ENCODE data around the gene LTBP1. TPM values are rescaled to one million over a fixed set of nuclear protein-coding genes. Genes with fewer than 3 reads are reported as not detected.

The LTBP1 gene
- total RNA-seq, 1 experiment from 2014 or later = 8.7 TPM

GRCh38 chr2:33018271-33018670 is 71.5 kb downstream of the LTBP1 start:
- no peaks in the 10 kb centered on the region for H3K36me3 ChIP-seq
- peaks cover 23% of the 10 kb centered on the region for H3K4me1 ChIP-seq (replicated peaks)
- H3K27ac ChIP-seq = no peak overlapping the region
- no peaks in the 10 kb centered on the region for H3K27me3 ChIP-seq (replicated peaks)
- no peaks in the 10 kb centered on the region for H3K9me3 ChIP-seq (replicated peaks)
- no peak overlapping the region for H3K4me3 ChIP-seq
- DNase-seq (ENCODE audit: low read depth in 1 of 2, low spot score in 2 of 2) = no peak

DNA sequence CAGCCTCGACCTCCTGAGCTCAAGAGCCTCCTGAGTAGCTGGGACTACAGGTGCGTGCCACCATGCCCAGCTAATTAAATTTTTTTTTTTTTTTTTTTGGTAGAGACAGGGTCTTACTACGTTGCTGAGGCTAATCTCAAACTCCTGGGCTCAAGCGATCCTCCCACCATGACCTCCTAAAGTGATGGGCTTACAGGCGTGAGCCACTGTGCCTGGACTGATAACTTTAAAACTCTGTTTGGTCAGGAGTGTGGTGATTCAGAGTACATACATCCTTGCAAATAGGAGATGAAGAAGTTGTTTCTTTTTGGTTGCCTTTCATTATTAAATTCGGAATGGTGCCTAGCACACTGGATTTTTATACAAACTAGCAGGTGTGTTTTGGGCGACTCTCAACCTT is 73.0 kb downstream of the LTBP1 start:
- H3K9me3 ChIP-seq (replicated peaks) = no peaks in the 10 kb centered on the region

DNA sequence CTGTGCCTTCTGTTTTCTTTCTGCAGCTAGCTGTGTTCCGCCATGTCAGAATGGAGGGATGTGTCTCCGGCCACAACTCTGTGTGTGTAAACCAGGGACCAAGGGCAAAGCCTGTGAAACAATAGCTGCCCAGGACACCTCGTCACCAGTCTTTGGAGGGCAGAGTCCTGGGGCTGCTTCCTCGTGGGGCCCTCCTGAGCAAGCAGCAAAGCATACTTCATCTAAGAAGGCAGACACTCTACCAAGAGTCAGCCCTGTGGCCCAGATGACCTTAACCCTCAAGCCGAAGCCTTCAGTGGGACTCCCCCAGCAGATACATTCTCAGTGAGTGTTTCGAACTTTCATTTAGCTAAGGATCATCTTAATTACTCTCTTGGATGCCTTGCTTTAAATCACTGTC is 74.1 kb downstream of the LTBP1 start:
- DNase-seq (ENCODE audit: low read depth in 1 of 2, low spot score in 2 of 2) = no peak
- Histone ChIP-seq H3K27ac (no peak overlapping the region), H3K4me1 (replicated peaks) (peaks cover 24% of the 10 kb centered on the region)

More for the DNA sequence above, 73.0 kb downstream of the LTBP1 start:
- Histone ChIP-seq H3K36me3 (no peaks in the 10 kb centered on the region), H3K4me3 (no peak overlapping the region), H3K4me1 (replicated peaks) (peaks cover 24% of the 10 kb centered on the region), H3K27ac (no peak overlapping the region), H3K27me3 (replicated peaks) (no peaks in the 10 kb centered on the region)
- no peak for DNase-seq (ENCODE audit: low read depth in 1 of 2, low spot score in 2 of 2)

DNA sequence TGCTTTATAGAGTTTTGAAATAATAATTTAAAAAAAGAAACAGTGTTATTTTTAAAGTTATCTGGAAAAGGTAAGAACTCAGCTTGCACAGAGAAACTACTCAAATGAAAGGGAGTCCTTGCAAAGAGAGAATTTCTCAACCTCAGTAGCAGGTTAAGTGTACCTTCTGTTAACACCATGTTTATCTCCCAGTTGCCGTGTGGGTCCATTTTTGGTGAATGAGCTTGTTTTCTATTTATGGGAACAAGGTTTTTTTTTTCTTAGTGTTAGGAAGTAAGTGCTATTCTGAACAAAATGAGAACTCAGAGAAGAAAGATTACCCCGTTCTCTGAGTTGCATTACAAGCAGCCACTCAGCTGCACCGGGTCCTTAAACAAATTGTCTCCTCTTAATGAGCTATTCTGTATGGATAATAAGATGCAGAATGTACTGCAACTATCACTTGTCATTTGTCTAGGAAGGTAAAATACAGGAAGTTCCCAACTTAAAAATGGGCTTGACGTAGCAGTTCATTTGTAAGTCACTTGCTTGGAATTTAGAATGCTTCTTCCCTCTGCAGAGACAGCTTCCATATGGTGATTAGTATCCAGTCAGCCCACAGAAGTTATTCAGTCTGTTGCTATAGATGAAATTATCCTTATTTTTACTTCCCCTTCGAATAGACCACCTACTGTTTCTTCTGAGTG is 74.9 kb downstream of the LTBP1 start:
- H3K36me3 ChIP-seq = no peaks in the 10 kb centered on the region
- H3K27ac ChIP-seq = no peak overlapping the region
- H3K4me1 ChIP-seq (replicated peaks) = peaks cover 24% of the 10 kb centered on the region
- no peaks in the 10 kb centered on the region for H3K9me3 ChIP-seq (replicated peaks)
- H3K27me3 ChIP-seq (replicated peaks) = no peaks in the 10 kb centered on the region
- DNase-seq (ENCODE audit: low read depth in 1 of 2, low spot score in 2 of 2) = peak in 1 of 2 experiments; percentile 26
- H3K4me3 ChIP-seq = no peak overlapping the region

More for the DNA sequence above, 74.1 kb downstream of the LTBP1 start:
- Histone ChIP-seq H3K4me3 (no peak overlapping the region), H3K27me3 (replicated peaks) (no peaks in the 10 kb centered on the region), H3K36me3 (no peaks in the 10 kb centered on the region), H3K9me3 (replicated peaks) (no peaks in the 10 kb centered on the region)

GRCh38 chr2:33022395-33022985 is 75.7 kb downstream of the LTBP1 start:
- Histone ChIP-seq H3K9me3 (replicated peaks) (no peaks in the 10 kb centered on the region), H3K27me3 (replicated peaks) (no peaks in the 10 kb centered on the region), H3K36me3 (no peaks in the 10 kb centered on the region), H3K4me1 (replicated peaks) (peaks cover 24% of the 10 kb centered on the region), H3K4me3 (no peak overlapping the region), H3K27ac (no peak overlapping the region)
- DNase-seq (ENCODE audit: low read depth in 1 of 2, low spot score in 2 of 2) = no peak

DNA sequence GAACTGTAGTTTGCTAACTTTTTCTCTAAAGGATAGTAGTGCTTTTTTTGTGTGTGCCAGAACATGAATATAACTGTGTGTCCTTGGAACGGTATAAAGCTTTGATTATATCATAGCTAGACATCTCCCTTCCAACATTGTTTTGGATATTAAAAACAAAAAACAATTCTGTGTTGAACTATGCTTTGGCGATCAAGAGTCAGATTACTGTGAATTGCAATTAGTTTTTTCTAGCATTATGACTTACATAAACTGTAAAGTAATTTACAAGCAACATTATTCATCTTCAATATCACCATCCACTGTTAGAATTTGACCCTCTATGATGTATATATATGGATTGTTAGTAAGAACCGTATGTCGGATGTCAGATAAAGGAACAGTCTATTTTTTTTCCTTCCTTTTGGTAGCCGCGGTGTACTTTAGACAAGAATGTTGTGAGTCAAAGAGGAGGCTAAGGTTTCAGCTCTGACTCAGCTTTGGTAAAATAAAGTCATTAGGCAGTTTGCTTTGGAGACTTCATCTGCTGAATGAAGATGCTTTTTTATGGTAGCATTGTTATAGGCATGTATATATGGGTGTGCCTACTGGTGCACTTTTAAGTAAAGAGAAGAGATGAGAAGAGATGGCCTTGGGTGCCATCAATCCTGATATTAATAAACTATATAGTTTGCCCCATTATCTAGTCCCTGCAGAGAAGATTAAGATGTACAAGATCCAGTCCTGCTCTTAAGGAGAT is 76.4 kb downstream of the LTBP1 start:
- H3K27me3 ChIP-seq (replicated peaks) = no peaks in the 10 kb centered on the region
- no peaks in the 10 kb centered on the region for H3K9me3 ChIP-seq (replicated peaks)
- H3K4me1 ChIP-seq (replicated peaks) = peaks cover 24% of the 10 kb centered on the region
- DNase-seq (ENCODE audit: low read depth in 1 of 2, low spot score in 2 of 2) = peak in 1 of 2 experiments; percentile 63
- no peaks in the 10 kb centered on the region for H3K36me3 ChIP-seq
- no peak overlapping the region for H3K4me3 ChIP-seq
- no peak overlapping the region for H3K27ac ChIP-seq

- no peak overlapping the region for H3K27ac ChIP-seq
- H3K4me1 ChIP-seq (replicated peaks) = peaks cover 24% of the 10 kb centered on the region
- H3K4me3 ChIP-seq = no peak overlapping the region
- no peaks in the 10 kb centered on the region for H3K9me3 ChIP-seq (replicated peaks)
- H3K27me3 ChIP-seq (replicated peaks) = no peaks in the 10 kb centered on the region
- no peaks in the 10 kb centered on the region for H3K36me3 ChIP-seq
- no peak for DNase-seq (ENCODE audit: low read depth in 1 of 2, low spot score in 2 of 2)
Observed at GRCh38 chr2:33023728-33024500, 77.2 kb downstream of the LTBP1 start.

DNA sequence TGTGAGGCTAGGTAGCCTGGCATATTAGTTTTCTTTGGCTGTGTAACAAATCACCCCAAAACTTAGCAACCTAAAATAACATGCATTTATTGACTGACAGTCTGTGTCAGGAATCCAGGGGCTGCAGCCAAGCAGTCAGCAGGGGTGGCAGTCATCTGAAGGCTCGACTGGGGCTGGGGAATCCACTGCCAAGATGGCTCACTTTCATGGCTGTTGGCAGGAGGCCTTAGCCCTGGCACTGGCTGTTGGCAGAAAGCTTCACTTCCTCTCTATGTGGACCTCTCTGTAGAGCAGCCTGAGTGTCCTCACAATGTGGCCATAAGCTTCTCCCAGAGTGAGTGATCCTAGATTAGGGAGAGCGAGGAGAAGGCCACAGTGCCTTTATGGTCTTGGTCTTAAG is 78.0 kb downstream of the LTBP1 start:
- no peaks in the 10 kb centered on the region for H3K36me3 ChIP-seq
- H3K9me3 ChIP-seq (replicated peaks) = no peaks in the 10 kb centered on the region
- no peak for DNase-seq (ENCODE audit: low read depth in 1 of 2, low spot score in 2 of 2)
- no peaks in the 10 kb centered on the region for H3K27me3 ChIP-seq (replicated peaks)
- no peak overlapping the region for H3K4me3 ChIP-seq
- peaks cover 24% of the 10 kb centered on the region for H3K4me1 ChIP-seq (replicated peaks)
- H3K27ac ChIP-seq = no peak overlapping the region

DNA sequence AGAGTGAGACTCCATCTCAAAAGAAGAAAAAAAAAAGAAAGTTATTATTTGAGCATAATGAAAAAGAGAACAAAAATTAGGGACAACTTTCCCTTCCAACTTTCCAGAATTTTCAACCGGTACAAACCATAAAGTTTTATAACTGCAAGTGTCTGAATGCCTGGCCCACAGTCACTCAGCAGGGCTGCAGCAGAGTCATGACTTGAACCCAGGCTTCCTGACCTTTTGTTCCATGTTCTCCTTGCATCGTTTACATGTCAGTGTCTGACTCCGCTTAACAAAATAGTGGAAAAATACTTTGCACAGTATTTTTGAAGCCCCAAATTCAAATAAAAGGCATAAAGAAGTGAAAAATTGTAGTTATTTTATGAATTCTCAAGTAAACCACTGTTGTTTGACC is 82.7 kb downstream of the LTBP1 start:
- Histone ChIP-seq H3K4me3 (no peak overlapping the region), H3K27me3 (replicated peaks) (no peaks in the 10 kb centered on the region), H3K4me1 (replicated peaks) (no peaks in the 10 kb centered on the region), H3K9me3 (replicated peaks) (no peaks in the 10 kb centered on the region), H3K36me3 (no peaks in the 10 kb centered on the region), H3K27ac (no peak overlapping the region)
- no peak for DNase-seq (ENCODE audit: low read depth in 1 of 2, low spot score in 2 of 2)

DNA sequence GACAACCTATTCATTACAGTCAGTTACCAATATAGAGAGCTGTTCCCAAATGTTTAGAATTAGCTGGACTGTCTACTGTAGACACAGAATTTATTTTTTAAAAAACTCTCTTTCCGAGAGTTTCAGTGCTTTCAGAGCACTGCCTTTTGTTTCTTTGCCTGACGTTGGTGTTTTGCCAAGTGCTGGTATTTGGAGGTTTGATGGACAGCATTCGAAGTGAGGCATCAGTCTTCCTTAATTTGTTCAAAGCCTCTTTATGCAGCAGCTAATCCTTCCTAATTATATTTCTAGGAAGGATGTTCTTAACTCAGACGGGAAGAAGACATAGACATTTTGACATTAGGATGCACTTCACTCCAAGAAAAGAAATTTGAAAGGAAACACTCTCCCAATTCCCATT is 83.2 kb downstream of the LTBP1 start:
- no peaks in the 10 kb centered on the region for H3K27me3 ChIP-seq (replicated peaks)
- no peak for DNase-seq (ENCODE audit: low read depth in 1 of 2, low spot score in 2 of 2)
- no peaks in the 10 kb centered on the region for H3K9me3 ChIP-seq (replicated peaks)
- H3K4me3 ChIP-seq = no peak overlapping the region
- H3K27ac ChIP-seq = no peak overlapping the region
- H3K36me3 ChIP-seq = no peaks in the 10 kb centered on the region
- H3K4me1 ChIP-seq (replicated peaks) = no peaks in the 10 kb centered on the region

DNA sequence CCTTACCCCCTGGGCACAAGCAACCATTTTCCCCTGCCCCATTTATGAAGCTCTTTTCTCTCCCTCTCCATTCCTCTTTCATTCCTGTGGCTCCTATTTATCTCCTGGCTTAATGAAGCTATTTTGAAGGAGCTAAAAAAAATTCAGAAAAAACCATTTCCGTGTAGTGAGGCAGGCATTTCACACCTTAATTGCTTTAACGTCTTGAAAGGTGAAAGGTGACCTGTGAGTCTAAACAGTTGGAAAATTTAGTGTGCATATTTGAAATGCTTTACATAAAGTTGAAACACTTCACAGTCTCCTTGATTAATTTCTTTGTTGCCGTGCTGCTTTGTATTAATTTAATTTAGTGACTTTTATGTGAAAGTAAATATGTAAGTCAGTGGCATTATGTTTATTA is 83.6 kb downstream of the LTBP1 start:
- H3K9me3 ChIP-seq (replicated peaks) = no peaks in the 10 kb centered on the region
- H3K4me3 ChIP-seq = no peak overlapping the region
- DNase-seq (ENCODE audit: low read depth in 1 of 2, low spot score in 2 of 2) = no peak
- no peaks in the 10 kb centered on the region for H3K4me1 ChIP-seq (replicated peaks)
- no peaks in the 10 kb centered on the region for H3K27me3 ChIP-seq (replicated peaks)
- H3K27ac ChIP-seq = no peak overlapping the region
- H3K36me3 ChIP-seq = no peaks in the 10 kb centered on the region

DNA sequence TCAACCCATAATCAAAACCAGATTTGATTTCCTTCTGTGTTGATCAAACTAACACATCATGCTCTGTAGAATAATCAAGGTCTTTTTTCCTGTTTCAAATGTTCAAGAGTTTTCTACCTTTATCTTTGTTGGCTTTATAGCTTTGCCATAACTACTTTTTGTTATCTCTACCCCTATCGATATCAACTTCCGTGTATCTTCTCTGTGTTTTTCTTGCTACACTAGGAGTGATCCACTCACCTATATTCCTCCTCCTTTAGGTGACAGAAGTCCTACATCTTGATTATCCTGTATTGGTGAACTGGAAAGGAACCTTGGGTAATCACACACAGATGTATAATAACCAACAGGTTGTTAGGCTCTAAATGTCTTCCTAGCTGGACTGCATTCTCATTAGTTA is 85.5 kb downstream of the LTBP1 start:
- Histone ChIP-seq H3K4me1 (replicated peaks) (no peaks in the 10 kb centered on the region), H3K27ac (no peak overlapping the region), H3K27me3 (replicated peaks) (no peaks in the 10 kb centered on the region), H3K9me3 (replicated peaks) (no peaks in the 10 kb centered on the region), H3K36me3 (no peaks in the 10 kb centered on the region), H3K4me3 (no peak overlapping the region)
- no peak for DNase-seq (ENCODE audit: low read depth in 1 of 2, low spot score in 2 of 2)

DNA sequence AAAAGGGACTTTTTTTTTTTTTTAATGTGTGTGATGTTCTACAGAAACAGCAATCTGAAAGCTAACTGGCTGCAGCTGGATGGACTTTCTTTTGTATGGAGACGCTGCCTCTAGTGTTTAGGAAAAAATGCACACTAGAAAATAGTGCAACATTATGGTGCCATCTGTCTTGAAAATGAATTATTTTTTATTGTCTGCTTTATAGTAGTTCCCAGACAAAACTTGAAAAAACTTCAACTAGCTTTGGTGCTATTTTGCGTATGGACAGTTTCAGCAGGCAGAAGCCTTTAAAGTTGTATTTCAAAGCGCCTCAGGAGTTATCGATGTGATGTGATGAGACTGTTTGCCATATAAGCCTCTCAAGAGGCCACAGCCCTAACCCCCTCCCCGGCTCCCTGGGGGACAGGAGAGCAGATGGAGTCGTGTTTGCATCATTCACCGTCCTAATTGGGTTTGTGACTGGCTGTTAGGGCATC is 86.9 kb downstream of the LTBP1 start:
- H3K27ac ChIP-seq = no peak overlapping the region
- DNase-seq (ENCODE audit: low read depth in 1 of 2, low spot score in 2 of 2) = peak in 1 of 2 experiments; percentile 34
- no peaks in the 10 kb centered on the region for H3K36me3 ChIP-seq
- H3K27me3 ChIP-seq (replicated peaks) = no peaks in the 10 kb centered on the region
- no peaks in the 10 kb centered on the region for H3K9me3 ChIP-seq (replicated peaks)
- H3K4me3 ChIP-seq = no peak overlapping the region
- H3K4me1 ChIP-seq (replicated peaks) = no peaks in the 10 kb centered on the region

Measured in SJSA1 (cell line).